ENCODE results near the gene PYGB.
A peak's percentile ranks its signal among the peaks of the same experiment; 100 is the strongest.
"Not testable (repeated sequence)": the region's sequence is repeated elsewhere in the genome, so short reads cannot be mapped to it uniquely, and the experiment has no call there.

PYGB gene

GRCh38 chr20:25229486-25230165, 18.3 kb upstream of the PYGB start:
- no peak for DNase-seq

DNA sequence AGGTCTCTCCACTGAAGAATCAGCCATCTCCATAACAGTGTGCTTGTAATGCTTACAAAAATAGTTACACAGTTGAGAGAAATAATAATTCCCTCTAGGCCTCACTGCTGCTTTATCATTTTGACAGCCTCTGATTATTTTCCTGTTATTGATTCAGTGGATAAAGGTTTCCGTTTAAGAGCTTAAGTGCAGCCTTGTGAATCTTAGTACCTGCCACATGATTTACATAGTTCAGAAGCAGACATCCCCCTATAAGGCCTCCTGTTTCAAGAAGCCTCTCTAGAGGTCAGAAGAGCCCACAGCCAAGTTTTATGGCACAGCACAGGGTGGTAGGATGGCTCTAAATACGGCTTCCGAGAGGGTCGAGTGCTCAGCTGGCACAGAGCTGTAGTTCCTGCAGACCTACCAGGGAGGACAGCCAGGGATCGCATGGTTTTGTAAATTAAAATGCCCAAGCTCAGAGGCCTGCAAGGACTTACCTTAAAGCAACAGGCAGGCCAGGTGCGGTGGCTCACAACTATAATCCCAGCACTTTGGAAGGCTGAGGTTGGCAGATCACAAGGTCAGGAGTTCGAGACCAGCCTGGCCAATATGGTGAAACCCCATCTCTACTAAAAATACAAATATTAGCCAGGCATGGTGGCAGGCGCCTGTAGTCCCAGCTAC, 17.6 kb upstream of the PYGB start:
- no peak for DNase-seq

- DNase-seq: no peak
These were observed 14.7 kb upstream of the PYGB start for GRCh38 chr20:25233016-25233772.

DNA sequence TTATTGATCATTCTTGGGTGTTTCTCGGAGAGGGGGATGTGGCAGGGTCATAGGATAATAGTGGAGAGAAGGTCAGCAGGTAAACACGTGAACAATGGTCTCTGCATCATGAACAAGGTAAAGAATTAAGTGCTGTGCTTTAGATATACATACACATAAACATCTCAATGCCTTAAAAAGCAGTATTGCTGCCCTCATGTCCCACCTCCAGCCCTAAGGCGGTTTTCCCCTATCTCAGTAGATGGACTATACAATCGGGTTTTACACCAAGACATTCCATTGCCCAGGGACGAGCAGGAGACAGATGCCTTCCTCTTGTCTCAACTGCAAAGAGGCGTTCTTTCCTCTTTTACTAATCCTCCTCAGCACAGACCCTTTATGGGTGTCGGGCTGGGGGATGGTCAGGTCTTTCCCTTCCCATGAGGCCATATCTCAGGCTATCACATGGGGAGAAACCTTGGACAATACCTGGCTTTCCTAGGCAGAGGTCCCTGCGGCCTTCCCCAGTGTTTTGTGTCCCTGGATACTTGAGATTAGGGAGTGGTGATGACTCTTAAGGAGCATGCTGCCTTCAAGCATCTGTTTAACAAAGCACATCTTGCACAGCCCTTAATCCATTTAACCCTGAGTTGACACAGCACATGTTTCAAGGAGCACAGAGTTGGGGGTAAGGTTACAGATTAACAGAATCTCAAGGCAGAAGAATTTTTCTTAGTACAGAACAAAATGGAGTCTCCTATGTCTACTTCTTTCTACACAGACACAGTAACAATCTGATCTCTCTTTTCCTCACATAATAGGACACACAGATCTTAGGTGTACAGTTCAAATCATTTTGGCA, 13.7 kb upstream of the PYGB start:
- not testable (repeated sequence) for DNase-seq

DNA sequence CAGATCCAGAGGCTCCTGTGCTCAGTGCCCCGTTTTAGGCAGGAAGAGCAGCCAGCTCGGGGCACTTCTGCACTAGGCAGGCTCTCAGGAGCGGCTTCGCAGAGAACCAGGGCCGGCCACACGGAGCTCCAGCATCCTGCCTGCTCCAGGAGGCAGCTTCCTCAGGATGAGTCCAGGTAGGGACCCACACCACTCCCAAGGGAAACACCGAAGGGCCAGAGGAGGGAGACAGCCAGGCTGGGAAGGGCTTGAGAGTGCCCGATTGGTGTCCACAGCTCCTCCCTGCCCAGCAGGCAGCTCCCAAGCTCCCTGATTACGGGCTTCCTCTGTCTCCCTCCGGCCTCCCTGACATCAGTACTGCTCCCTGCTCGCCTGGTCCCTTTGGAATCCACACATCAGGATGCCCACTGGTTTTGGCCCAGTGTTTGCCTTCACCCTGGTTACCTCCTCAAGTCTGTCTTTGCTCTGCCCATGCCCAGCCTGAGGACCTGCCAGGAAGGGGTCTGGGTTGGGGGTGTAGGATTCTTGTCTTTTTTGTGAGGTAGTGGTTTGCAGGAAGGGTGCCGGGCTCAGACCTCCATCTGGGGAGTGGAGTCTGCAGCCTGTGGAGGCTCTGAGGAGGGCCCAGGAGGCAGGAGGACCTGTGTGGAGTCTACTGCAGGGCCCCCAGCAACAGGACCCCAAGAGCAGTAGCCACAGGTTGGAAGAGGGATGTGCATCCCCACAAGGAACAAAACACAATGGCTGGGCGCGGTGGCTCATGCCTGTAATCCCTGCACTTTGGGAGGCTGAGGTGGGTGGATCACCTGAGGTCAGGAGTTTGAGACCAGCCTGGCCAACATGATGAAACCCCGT, 11.2 kb upstream of the PYGB start:
- DNase-seq: no peak

DNA sequence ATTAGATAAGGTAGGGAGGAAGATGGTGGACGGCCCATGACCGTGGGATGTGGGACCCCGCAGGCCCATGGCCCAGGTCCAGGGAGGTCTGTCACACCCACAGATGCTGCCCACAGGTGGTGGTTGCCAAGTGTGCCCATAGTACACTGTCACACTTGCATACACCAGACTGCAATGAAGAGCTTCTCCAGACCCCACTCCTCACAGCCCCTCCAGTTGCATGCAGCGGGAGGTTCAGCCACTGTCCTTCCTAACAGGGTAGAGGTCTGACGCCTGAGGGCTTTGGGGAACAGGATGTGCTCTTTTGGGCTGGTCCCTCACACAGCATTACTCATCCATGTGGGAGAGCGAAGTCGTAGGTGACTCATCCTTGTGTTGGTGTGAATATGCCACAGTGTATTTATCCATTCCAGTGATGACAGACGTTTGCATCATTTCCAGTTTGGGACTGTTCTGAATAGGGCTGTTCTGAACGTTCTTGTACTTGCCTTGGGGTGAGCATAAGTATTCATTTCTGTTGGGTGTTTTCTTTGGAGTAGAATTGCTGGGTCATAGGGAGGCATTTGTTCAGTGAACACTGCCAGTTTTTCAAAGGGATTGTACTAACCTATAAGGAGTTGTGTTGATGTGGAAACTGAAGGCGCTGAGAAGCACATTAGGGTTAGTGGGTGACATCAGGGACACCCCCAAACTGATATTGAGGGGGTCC, 10.1 kb upstream of the PYGB start:
- DNase-seq: peak in 12 of 56 donors; percentile 17 to 63 (median 32)

- DNase-seq: no peak
These were observed 9.4 kb upstream of the PYGB start for GRCh38 chr20:25238319-25239037.

- DNase-seq: no peak
These were observed 8.2 kb upstream of the PYGB start for GRCh38 chr20:25239387-25240370.

DNA sequence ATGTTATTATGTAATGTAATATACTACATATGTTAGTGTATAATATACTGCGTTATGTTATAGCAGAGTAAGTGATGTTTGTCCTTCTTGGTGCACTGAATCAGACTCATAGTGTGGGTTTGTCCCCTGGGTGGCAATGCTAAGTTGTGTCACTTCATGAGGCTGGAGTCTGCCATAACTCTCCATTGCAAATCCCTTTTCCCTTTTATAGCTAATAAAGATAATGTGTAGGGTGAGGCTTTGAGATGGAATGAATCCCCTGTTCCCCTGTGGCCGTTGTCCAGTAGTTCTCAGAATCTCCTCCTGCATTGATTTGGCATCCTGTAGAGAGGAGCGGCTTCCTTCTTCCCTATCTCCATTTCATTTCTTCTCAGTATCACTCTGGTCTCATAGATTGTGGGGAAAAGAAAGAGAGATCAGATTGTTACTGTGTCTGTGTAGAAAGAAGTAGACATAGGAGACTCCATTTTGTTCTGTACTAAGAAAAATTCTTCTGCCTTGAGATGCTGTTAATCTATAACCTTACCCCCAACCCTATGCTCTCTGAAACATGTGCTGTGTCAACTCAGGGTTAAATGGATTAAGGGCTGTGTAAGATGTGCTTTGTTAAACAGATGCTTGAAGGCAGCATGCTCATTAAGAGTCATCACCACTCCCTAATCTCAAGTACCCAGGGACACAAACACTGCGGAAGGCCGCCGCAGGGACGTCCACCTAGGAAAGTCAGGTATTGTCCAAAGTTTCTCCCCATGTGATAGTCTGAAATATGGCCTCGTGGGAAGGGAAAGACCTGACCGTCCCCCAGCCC, 6.8 kb upstream of the PYGB start:
- not testable (repeated sequence) for DNase-seq

GRCh38 chr20:25241659-25241955, 6.3 kb upstream of the PYGB start:
- not testable (repeated sequence) for DNase-seq

- DNase-seq: no peak
These were observed 5.7 kb upstream of the PYGB start for GRCh38 chr20:25242231-25242630.

DNA sequence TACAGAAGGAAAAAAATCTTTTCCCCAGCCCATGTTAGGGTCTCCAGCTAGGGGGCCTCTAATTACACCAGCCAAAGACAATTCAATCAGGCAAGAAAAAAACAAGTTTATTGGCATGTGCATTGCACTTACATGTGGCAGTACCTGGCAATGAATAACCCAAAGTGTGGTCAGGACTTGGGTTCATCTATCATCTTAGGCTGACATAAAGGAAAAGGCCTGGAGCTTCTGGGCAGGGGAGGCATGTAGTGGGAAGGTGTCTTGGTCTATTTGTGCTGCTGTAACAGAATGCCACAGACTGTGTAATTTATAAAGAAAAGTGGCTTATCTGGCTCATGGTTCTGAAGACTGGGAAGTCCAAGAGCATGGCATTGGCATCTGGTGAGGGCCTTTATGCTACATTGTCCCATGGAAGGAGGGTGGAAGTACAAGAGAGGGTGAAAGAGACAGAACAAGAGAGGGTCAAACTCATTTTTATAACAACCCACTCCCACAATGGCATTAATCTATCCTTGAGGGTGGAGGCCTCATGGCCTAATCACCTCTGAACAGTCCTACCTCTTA, 4.4 kb upstream of the PYGB start:
- no peak for DNase-seq

DNA sequence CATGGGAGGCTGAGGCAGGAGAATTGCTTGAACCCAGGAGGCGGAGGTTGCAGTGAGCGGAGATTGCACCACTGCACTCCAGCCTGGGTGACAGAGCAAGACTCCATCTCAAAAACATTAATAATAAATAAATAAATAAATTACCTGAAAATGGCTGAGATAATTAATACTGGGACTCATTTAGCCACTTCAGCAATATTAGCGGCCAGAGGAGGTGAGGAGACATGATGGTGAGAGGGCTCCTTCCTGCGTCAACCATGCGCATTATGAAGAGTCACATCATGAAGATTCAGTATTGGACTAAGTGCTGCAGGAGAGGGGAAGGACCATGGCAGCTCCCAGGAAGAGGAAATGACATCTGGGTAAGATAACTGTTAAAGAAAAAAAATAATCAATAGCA, 2.9 kb upstream of the PYGB start:
- DNase-seq: no peak

DNA sequence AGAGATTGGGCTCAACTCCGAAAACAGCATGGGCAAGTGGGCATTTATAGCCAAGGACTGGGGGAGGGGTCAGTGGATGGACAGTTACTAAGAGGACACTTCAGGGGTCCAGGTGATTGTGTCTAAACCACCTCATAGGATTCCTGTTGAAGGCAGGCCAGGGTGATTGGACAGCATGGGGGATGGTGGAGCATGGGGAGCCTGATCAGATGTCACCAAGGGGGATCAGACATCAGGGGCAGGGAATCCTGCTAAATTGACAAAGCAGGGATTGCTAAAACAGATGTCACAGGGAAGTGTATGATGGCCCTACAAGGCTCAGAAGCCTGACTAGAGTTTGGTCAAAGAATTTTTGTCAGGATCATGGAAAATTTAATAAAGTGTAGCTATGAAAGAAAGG, 2.4 kb upstream of the PYGB start:
- no peak for DNase-seq

DNA sequence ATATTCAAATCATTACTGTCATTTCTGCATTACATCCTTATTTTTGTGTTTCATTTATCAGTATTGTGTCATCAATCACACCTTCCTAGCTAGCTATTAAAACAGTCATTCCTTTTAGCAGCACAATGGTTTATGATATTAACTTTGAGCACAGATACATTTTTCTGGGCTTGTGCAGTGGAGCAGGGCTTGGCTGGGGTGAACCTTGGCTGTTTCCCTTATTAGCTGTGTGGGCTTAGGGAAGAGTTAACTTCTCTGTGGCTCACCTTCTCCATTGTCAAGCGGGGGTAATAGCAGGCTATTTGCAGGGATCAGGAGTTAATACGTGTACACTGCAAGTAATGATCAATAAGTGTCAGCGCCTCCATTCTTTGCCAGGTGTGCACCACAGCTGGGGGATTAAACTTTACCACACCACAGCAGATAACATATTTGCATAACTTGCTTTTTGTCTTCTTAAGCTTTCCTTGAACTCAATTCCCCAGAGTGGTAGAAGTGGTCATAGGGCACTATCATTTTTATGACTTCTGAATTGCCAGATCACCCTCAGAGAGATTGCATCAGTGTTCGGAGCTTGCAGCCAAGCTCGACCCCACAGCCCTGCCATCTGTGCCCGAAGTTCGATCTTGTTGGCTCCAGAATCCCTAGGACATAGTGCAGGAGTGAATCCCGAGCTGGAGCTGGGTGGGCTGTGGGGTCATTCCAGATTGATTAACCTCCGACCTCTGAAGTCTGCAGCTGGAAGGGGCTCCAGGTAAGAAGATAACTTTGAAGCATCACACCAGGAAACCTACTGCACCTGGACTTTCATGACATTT, 1.5 kb upstream of the PYGB start:
- no peak for DNase-seq

- DNase-seq: peak in 39 of 56 donors; percentile 15 to 72 (median 51)
These were observed 826 bp upstream of the PYGB start for GRCh38 chr20:25247000-25247517.
